ENCODE data around the gene LYPD3. TPM values are rescaled to one million over a fixed set of nuclear protein-coding genes. Genes with fewer than 3 reads are reported as not detected.

LYPD3 gene
- total RNA-seq, 1 donor from 2014 or later = 0.89 TPM

GRCh38 chr19:43505941-43506340 lies 40.5 kb upstream of the LYPD3 start:
- no peak for TF ChIP-seq CTCF (conservative IDR thresholded peaks at IDR 0.05)
- H3K36me3 Mint-ChIP-seq (ENCODE audit: low read depth) = peaks cover 2% of the 10 kb centered on the region
- H3K4me3 Mint-ChIP-seq = peak overlapping the region; percentile 66
- peaks cover 21% of the 10 kb centered on the region for H3K4me1 Mint-ChIP-seq
- H3K27me3 Mint-ChIP-seq (ENCODE audit: low read depth) = peaks cover 2% of the 10 kb centered on the region
- no peak for DNase-seq (ENCODE audit: low read depth, low spot score)
- H3K9me3 Mint-ChIP-seq = no peaks in the 10 kb centered on the region
- no peak overlapping the region for H3K27ac Mint-ChIP-seq (ENCODE audit: unreplicated experiment)

- no peak for DNase-seq (ENCODE audit: low read depth, low spot score)
- Mint-ChIP-seq H3K9me3 (no peaks in the 10 kb centered on the region), H3K4me1 (peaks cover 21% of the 10 kb centered on the region), H3K36me3 (ENCODE audit: low read depth) (peaks cover 2% of the 10 kb centered on the region), H3K27me3 (ENCODE audit: low read depth) (peaks cover 2% of the 10 kb centered on the region), H3K27ac (ENCODE audit: unreplicated experiment) (no peak overlapping the region), H3K4me3 (peak overlapping the region; percentile 62)
- no peak for TF ChIP-seq CTCF (conservative IDR thresholded peaks at IDR 0.05)
Measured at GRCh38 chr19:43505186-43505456, 39.7 kb upstream of the LYPD3 start.

- Mint-ChIP-seq H3K27me3 (ENCODE audit: low read depth) (peaks cover 2% of the 10 kb centered on the region), H3K27ac (ENCODE audit: unreplicated experiment) (peak within 1 kb of the TSS; percentile 78), H3K4me1 (peaks cover 21% of the 10 kb centered on the region), H3K9me3 (no peaks in the 10 kb centered on the region), H3K4me3 (peak within 1 kb of the TSS; percentile 90), H3K36me3 (ENCODE audit: low read depth) (peaks cover 2% of the 10 kb centered on the region)
- TF ChIP-seq CTCF (conservative IDR thresholded peaks at IDR 0.05) = no peak
- DNase-seq (ENCODE audit: low read depth, low spot score) = no peak
Measured at GRCh38 chr19:43504426-43505185, 39.2 kb upstream of the LYPD3 start, which contains the start of gene PHLDB3. Gene PHLDB3 (minus strand): TSS chr19:43504746. CDS start chr19:43504118, 628 bp downstream.

- Mint-ChIP-seq H3K4me1 (peaks cover 21% of the 10 kb centered on the region), H3K27ac (ENCODE audit: unreplicated experiment) (peak overlapping the region; percentile 78), H3K27me3 (ENCODE audit: low read depth) (peaks cover 2% of the 10 kb centered on the region), H3K9me3 (no peaks in the 10 kb centered on the region), H3K4me3 (peak overlapping the region; percentile 90), H3K36me3 (ENCODE audit: low read depth) (peaks cover 2% of the 10 kb centered on the region)
- DNase-seq (ENCODE audit: low read depth, low spot score) = peak; percentile 96
- no peak for TF ChIP-seq CTCF (conservative IDR thresholded peaks at IDR 0.05)
Measured at GRCh38 chr19:43503501-43504425, 38.4 kb upstream of the LYPD3 start.

- H3K4me3 Mint-ChIP-seq = peak overlapping the region; percentile 50
- H3K27ac Mint-ChIP-seq (ENCODE audit: unreplicated experiment) = no peak overlapping the region
- peaks cover 21% of the 10 kb centered on the region for H3K4me1 Mint-ChIP-seq
- H3K27me3 Mint-ChIP-seq (ENCODE audit: low read depth) = peaks cover 2% of the 10 kb centered on the region
- no peak for TF ChIP-seq CTCF (conservative IDR thresholded peaks at IDR 0.05)
- DNase-seq (ENCODE audit: low read depth, low spot score) = no peak
- H3K36me3 Mint-ChIP-seq (ENCODE audit: low read depth) = no peaks in the 10 kb centered on the region
- no peaks in the 10 kb centered on the region for H3K9me3 Mint-ChIP-seq
Measured at GRCh38 chr19:43502419-43502976, 37.1 kb upstream of the LYPD3 start.
